ENCODE data around the gene MTF1.

The MTF1 gene

DNA sequence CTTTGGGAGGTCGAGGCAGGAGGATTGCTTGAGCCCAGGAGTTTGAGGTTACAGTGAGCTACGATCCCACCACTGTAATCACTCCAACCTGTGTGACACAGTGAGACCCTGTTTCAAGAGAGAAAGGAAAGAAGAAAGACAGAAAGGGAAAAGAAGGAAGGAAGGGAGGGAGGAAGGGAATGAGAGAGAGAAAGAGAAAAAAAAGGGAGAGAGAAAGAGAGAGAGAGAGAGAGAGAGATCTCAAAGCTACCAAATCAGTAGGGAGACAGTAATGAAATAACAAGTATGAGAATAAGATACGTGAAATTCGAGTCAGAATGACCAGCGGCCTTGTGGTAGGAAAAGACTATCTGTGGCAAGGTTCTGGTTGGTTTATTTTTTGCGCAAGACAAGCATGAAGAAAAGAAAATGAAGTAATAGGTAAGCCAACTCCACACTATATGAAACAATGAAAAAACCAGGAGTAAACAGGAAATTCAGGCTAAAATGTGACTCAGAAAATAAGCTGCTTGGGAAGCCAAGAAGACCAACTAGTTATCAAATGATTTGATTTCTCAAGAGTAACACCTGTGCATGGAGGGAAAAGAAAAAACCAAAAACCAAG, 8.9 kb downstream of the MTF1 start:
- H3K14ac ChIP-seq (ENCODE audit: low read length): no peak overlapping the region
- no peaks in the 10 kb centered on the region for H3K4me1 ChIP-seq (ENCODE audit: control insufficient read depth in 1 of 2, insufficient read depth in 2 of 2, low read length in 2 of 2)
- peaks cover 4 to 6% of the 10 kb centered on the region in 2 experiments for H3K36me3 ChIP-seq (ENCODE audit: control insufficient read depth in 1 of 2, insufficient read depth in 2 of 2, low read length in 2 of 2)
- no peak overlapping the region for H2BK120ac ChIP-seq (ENCODE audit: insufficient read depth, low read length, poor library complexity)
- no CpG with 5 or more reads among the region's 6 CpGs for WGBS (ENCODE audit: extremely low coverage, insufficient coverage, insufficient read length)
- H3K27me3 ChIP-seq (ENCODE audit: insufficient read depth, low read length): no peaks in the 10 kb centered on the region
- H3K9ac ChIP-seq (ENCODE audit: low read length): no peak overlapping the region
- H4K12ac ChIP-seq (ENCODE audit: low read depth, low read length): no peak overlapping the region
- no peak overlapping the region for H3K23ac ChIP-seq (ENCODE audit: low read length)
- peak in 1 of 2 donors; percentile 91 for DNase-seq
- no peaks in the 10 kb centered on the region for H3K79me1 ChIP-seq (ENCODE audit: low read length)
- no peaks in the 10 kb centered on the region for H3K79me2 ChIP-seq (ENCODE audit: control insufficient read depth, insufficient read depth, low read length, poor library complexity)
- H4K8ac ChIP-seq (ENCODE audit: low read depth, low read length): no peak overlapping the region
- H2AK5ac ChIP-seq (ENCODE audit: low read length): no peak overlapping the region
- H3K9me3 ChIP-seq (ENCODE audit: insufficient read depth, low read depth, low read length): no peaks in the 10 kb centered on the region
- H3K18ac ChIP-seq (ENCODE audit: low read length): no peak overlapping the region
- H3K27ac ChIP-seq (ENCODE audit: low read depth, low read length): no peak overlapping the region
- H4K91ac ChIP-seq (ENCODE audit: low read depth, low read length): no peak overlapping the region
- no peak overlapping the region for H3K4ac ChIP-seq (ENCODE audit: low read depth, low read length)
- no peak overlapping the region for H2BK12ac ChIP-seq (ENCODE audit: low read length)
- no peak overlapping the region for H2BK5ac ChIP-seq (ENCODE audit: low read depth, low read length, poor library complexity)
- no peak overlapping the region for H3K4me2 ChIP-seq (ENCODE audit: low read length)
- H3K4me3 ChIP-seq (ENCODE audit: low read depth, low read length): no peak overlapping the region
- no peak overlapping the region for H2AFZ ChIP-seq (ENCODE audit: insufficient read depth, low read length, poor library complexity)

DNA sequence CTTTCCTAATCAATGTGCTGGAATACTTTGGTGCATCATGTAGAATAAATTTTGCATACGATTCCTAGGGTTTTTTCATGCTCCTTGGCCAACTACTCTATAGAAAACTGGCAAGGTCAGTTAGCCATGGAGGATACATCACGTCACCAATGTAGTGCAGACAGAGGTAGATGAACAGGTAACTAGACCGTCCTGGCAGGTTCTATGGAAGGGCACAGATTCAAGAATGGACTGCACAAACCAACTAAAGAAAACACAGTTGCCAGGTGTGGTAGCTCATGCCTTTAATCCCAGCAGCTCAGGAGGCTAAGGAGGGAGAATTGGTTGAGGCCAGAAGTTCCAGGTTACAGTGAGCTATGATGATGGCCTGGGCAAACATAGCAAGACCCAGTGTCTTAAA, 9.9 kb downstream of the MTF1 start:
- Histone ChIP-seq H3K14ac (ENCODE audit: low read length) (no peak overlapping the region), H2AFZ (ENCODE audit: insufficient read depth, low read length, poor library complexity) (no peak overlapping the region), H3K27me3 (ENCODE audit: insufficient read depth, low read length) (no peaks in the 10 kb centered on the region), H3K79me1 (ENCODE audit: low read length) (no peaks in the 10 kb centered on the region), H4K8ac (ENCODE audit: low read depth, low read length) (no peak overlapping the region), H3K4me3 (ENCODE audit: low read depth, low read length) (no peak overlapping the region), H3K4ac (ENCODE audit: low read depth, low read length) (no peak overlapping the region), H2BK12ac (ENCODE audit: low read length) (no peak overlapping the region), H3K36me3 (ENCODE audit: control insufficient read depth in 1 of 2, insufficient read depth in 2 of 2, low read length in 2 of 2) (peaks cover 4 to 6% of the 10 kb centered on the region in 2 experiments), H3K4me2 (ENCODE audit: low read length) (no peak overlapping the region), H2BK5ac (ENCODE audit: low read depth, low read length, poor library complexity) (no peak overlapping the region), H3K23ac (ENCODE audit: low read length) (no peak overlapping the region), H3K18ac (ENCODE audit: low read length) (no peak overlapping the region), H3K79me2 (ENCODE audit: control insufficient read depth, insufficient read depth, low read length, poor library complexity) (no peaks in the 10 kb centered on the region), H3K9me3 (ENCODE audit: insufficient read depth, low read depth, low read length) (no peaks in the 10 kb centered on the region), H3K4me1 (ENCODE audit: control insufficient read depth in 1 of 2, insufficient read depth in 2 of 2, low read length in 2 of 2) (no peaks in the 10 kb centered on the region), H3K27ac (ENCODE audit: low read depth, low read length) (no peak overlapping the region), H2BK120ac (ENCODE audit: insufficient read depth, low read length, poor library complexity) (no peak overlapping the region), H3K9ac (ENCODE audit: low read length) (no peak overlapping the region), H4K12ac (ENCODE audit: low read depth, low read length) (no peak overlapping the region), H2AK5ac (ENCODE audit: low read length) (no peak overlapping the region), H4K91ac (ENCODE audit: low read depth, low read length) (no peak overlapping the region)
- DNase-seq: no peak
- no CpG with 5 or more reads among the region's 3 CpGs for WGBS (ENCODE audit: extremely low coverage, insufficient coverage, insufficient read length)

DNA sequence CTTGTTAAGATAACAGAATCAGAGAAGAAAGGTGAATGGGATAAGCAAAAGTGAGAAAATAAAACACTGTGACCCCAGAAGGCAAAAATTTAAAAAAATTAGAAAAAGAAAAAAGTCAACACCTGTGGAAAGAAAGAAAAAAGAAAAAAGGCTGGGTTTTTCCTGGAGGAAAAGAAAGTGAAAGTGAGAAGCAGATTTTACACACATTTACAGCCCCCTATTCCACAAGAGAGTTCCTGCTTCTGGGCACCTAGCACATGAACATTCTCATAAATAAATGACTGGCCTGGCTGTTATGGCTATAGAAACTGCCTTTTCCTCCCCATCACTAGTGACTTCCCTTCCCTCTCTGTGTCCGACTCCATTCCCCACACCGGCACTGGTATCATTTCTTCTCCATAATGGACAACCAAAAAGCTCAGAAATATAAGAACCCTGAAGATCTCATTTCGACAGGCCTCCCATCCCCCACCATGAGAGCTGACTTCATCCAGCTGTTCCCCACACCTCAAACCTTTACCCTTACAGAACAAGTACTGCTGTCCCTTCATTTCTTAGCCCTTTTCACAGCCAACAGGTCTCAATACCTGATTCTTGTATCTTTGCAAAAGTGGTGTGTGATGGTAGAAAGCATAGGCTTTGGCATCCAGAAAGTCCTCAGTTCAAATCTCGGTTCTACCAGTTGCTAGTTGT, 12.6 kb downstream of the MTF1 start:
- H3K4me1 ChIP-seq (ENCODE audit: control insufficient read depth in 1 of 2, insufficient read depth in 2 of 2, low read length in 2 of 2): no peaks in the 10 kb centered on the region
- H3K27ac ChIP-seq (ENCODE audit: low read depth, low read length): no peak overlapping the region
- no peak overlapping the region for H3K4me3 ChIP-seq (ENCODE audit: low read depth, low read length)
- no peak overlapping the region for H2AK5ac ChIP-seq (ENCODE audit: low read length)
- peaks cover 4 to 6% of the 10 kb centered on the region in 2 experiments for H3K36me3 ChIP-seq (ENCODE audit: control insufficient read depth in 1 of 2, insufficient read depth in 2 of 2, low read length in 2 of 2)
- no peak overlapping the region for H3K18ac ChIP-seq (ENCODE audit: low read length)
- H4K12ac ChIP-seq (ENCODE audit: low read depth, low read length): no peak overlapping the region
- H3K9ac ChIP-seq (ENCODE audit: low read length): no peak overlapping the region
- no peak overlapping the region for H4K91ac ChIP-seq (ENCODE audit: low read depth, low read length)
- no CpG with 5 or more reads among the region's 4 CpGs for WGBS (ENCODE audit: extremely low coverage, insufficient coverage, insufficient read length)
- no peak overlapping the region for H2AFZ ChIP-seq (ENCODE audit: insufficient read depth, low read length, poor library complexity)
- no peaks in the 10 kb centered on the region for H3K79me1 ChIP-seq (ENCODE audit: low read length)
- H3K14ac ChIP-seq (ENCODE audit: low read length): no peak overlapping the region
- H2BK12ac ChIP-seq (ENCODE audit: low read length): no peak overlapping the region
- H3K4me2 ChIP-seq (ENCODE audit: low read length): no peak overlapping the region
- H3K79me2 ChIP-seq (ENCODE audit: control insufficient read depth, insufficient read depth, low read length, poor library complexity): no peaks in the 10 kb centered on the region
- H3K23ac ChIP-seq (ENCODE audit: low read length): no peak overlapping the region
- H3K9me3 ChIP-seq (ENCODE audit: insufficient read depth, low read depth, low read length): no peaks in the 10 kb centered on the region
- no peaks in the 10 kb centered on the region for H3K27me3 ChIP-seq (ENCODE audit: insufficient read depth, low read length)
- no peak for DNase-seq
- H2BK120ac ChIP-seq (ENCODE audit: insufficient read depth, low read length, poor library complexity): no peak overlapping the region
- H3K4ac ChIP-seq (ENCODE audit: low read depth, low read length): no peak overlapping the region
- H4K8ac ChIP-seq (ENCODE audit: low read depth, low read length): no peak overlapping the region
- H2BK5ac ChIP-seq (ENCODE audit: low read depth, low read length, poor library complexity): no peak overlapping the region

DNA sequence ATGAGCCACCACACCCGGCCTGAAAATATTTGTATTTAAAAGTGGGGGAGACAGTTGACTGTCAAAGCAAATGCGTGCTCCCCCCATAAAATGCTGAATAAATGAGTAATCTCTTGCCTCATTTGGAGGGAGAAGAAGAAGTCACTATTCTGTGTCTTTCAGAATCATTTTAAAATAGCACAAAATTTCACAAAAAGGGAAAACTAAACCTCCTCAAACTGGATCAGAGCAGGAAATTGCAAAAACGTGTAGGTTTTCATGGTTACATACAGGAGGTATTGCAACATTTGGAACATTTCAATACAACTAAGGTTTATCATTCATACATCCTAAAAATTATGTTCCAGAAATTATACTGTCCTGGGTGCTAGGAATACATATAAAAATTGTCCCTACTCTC, 13.6 kb downstream of the MTF1 start:
- Histone ChIP-seq H2AFZ (ENCODE audit: insufficient read depth, low read length, poor library complexity) (no peak overlapping the region), H4K91ac (ENCODE audit: low read depth, low read length) (no peak overlapping the region), H4K12ac (ENCODE audit: low read depth, low read length) (no peak overlapping the region), H3K4me2 (ENCODE audit: low read length) (no peak overlapping the region), H3K79me2 (ENCODE audit: control insufficient read depth, insufficient read depth, low read length, poor library complexity) (no peaks in the 10 kb centered on the region), H3K9ac (ENCODE audit: low read length) (no peak overlapping the region), H3K4me3 (ENCODE audit: low read depth, low read length) (no peak overlapping the region), H3K4me1 (ENCODE audit: control insufficient read depth in 1 of 2, insufficient read depth in 2 of 2, low read length in 2 of 2) (no peaks in the 10 kb centered on the region), H2AK5ac (ENCODE audit: low read length) (no peak overlapping the region), H3K79me1 (ENCODE audit: low read length) (no peaks in the 10 kb centered on the region), H3K23ac (ENCODE audit: low read length) (no peak overlapping the region), H3K4ac (ENCODE audit: low read depth, low read length) (no peak overlapping the region), H3K27ac (ENCODE audit: low read depth, low read length) (no peak overlapping the region), H2BK5ac (ENCODE audit: low read depth, low read length, poor library complexity) (no peak overlapping the region), H3K27me3 (ENCODE audit: insufficient read depth, low read length) (no peaks in the 10 kb centered on the region), H3K14ac (ENCODE audit: low read length) (no peak overlapping the region), H3K9me3 (ENCODE audit: insufficient read depth, low read depth, low read length) (no peaks in the 10 kb centered on the region), H2BK120ac (ENCODE audit: insufficient read depth, low read length, poor library complexity) (no peak overlapping the region), H4K8ac (ENCODE audit: low read depth, low read length) (no peak overlapping the region), H3K36me3 (ENCODE audit: control insufficient read depth in 1 of 2, insufficient read depth in 2 of 2, low read length in 2 of 2) (peaks cover 9% of the 10 kb centered on the region in 2 experiments), H3K18ac (ENCODE audit: low read length) (no peak overlapping the region), H2BK12ac (ENCODE audit: low read length) (no peak overlapping the region)
- no CpG with 5 or more reads among the region's 3 CpGs for WGBS (ENCODE audit: extremely low coverage, insufficient coverage, insufficient read length)
- peak in 1 of 2 donors; percentile 36 for DNase-seq
